ENCODE results near the gene A1CF. TPM values are rescaled to one million over a fixed set of nuclear protein-coding genes. Genes with fewer than 3 reads are reported as not detected.
"Not testable (repeated sequence)": the region's sequence is repeated elsewhere in the genome, so short reads cannot be mapped to it uniquely, and the experiment has no call there.

A1CF gene
- not detected for total RNA-seq (ENCODE audit: unreplicated experiment)
- long read RNA-seq: 0 reads

- H3K9me3 Mint-ChIP-seq (ENCODE audit: unreplicated experiment): no peaks in the 10 kb centered on the region
- no peaks in the 10 kb centered on the region for H3K4me1 Mint-ChIP-seq (ENCODE audit: unreplicated experiment)
- TF ChIP-seq CTCF (IDR thresholded peaks at IDR 0.05; ENCODE audit: unreplicated experiment): no peak
- no peaks in the 10 kb centered on the region for H3K36me3 Mint-ChIP-seq (ENCODE audit: low read depth, unreplicated experiment)
- H3K27me3 Mint-ChIP-seq (ENCODE audit: unreplicated experiment): peaks cover 2% of the 10 kb centered on the region
- H3K4me3 Mint-ChIP-seq (ENCODE audit: unreplicated experiment): no peak within 1 kb of the TSS
- no peak within 1 kb of the TSS for H3K27ac Mint-ChIP-seq (ENCODE audit: unreplicated experiment)
- no peak for DNase-seq (ENCODE audit: low spot score)
Measured at GRCh38 chr10:50885097-50885859, at the start of gene A1CF. Gene A1CF, minus strand, starts transcription at chr10:50885627. Its CDS starts 25,687 bp downstream, at chr10:50859940.

- no peak for TF ChIP-seq CTCF (IDR thresholded peaks at IDR 0.05; ENCODE audit: unreplicated experiment)
- no peak overlapping the region for H3K4me3 Mint-ChIP-seq (ENCODE audit: unreplicated experiment)
- no peaks in the 10 kb centered on the region for H3K9me3 Mint-ChIP-seq (ENCODE audit: unreplicated experiment)
- no peaks in the 10 kb centered on the region for H3K27me3 Mint-ChIP-seq (ENCODE audit: unreplicated experiment)
- no peak overlapping the region for H3K27ac Mint-ChIP-seq (ENCODE audit: unreplicated experiment)
- H3K4me1 Mint-ChIP-seq (ENCODE audit: unreplicated experiment): no peaks in the 10 kb centered on the region
- DNase-seq (ENCODE audit: low spot score): no peak
- H3K36me3 Mint-ChIP-seq (ENCODE audit: low read depth, unreplicated experiment): no peaks in the 10 kb centered on the region
Measured at GRCh38 chr10:50931948-50932431, 46.6 kb upstream of the A1CF start.

- H3K4me3 Mint-ChIP-seq (ENCODE audit: unreplicated experiment): no peak overlapping the region
- no peak for TF ChIP-seq CTCF (IDR thresholded peaks at IDR 0.05; ENCODE audit: unreplicated experiment)
- H3K4me1 Mint-ChIP-seq (ENCODE audit: unreplicated experiment): no peaks in the 10 kb centered on the region
- no peaks in the 10 kb centered on the region for H3K27me3 Mint-ChIP-seq (ENCODE audit: unreplicated experiment)
- H3K36me3 Mint-ChIP-seq (ENCODE audit: low read depth, unreplicated experiment): no peaks in the 10 kb centered on the region
- H3K27ac Mint-ChIP-seq (ENCODE audit: unreplicated experiment): no peak overlapping the region
- H3K9me3 Mint-ChIP-seq (ENCODE audit: unreplicated experiment): no peaks in the 10 kb centered on the region
- DNase-seq (ENCODE audit: low spot score): no peak
Measured at GRCh38 chr10:50929670-50930069, 44.2 kb upstream of the A1CF start.

- Mint-ChIP-seq H3K4me1 (ENCODE audit: unreplicated experiment) (no peaks in the 10 kb centered on the region), H3K9me3 (ENCODE audit: unreplicated experiment) (peaks cover 5% of the 10 kb centered on the region), H3K4me3 (ENCODE audit: unreplicated experiment) (no peak overlapping the region), H3K36me3 (ENCODE audit: low read depth, unreplicated experiment) (no peaks in the 10 kb centered on the region), H3K27me3 (ENCODE audit: unreplicated experiment) (no peaks in the 10 kb centered on the region), H3K27ac (ENCODE audit: unreplicated experiment) (no peak overlapping the region)
- no peak for TF ChIP-seq CTCF (IDR thresholded peaks at IDR 0.05; ENCODE audit: unreplicated experiment)
- DNase-seq (ENCODE audit: low spot score): no peak
Measured at GRCh38 chr10:50928190-50928552, 42.7 kb upstream of the A1CF start.

GRCh38 chr10:50927522-50928189 is 42.2 kb upstream of the A1CF start:
- H3K27me3 Mint-ChIP-seq (ENCODE audit: unreplicated experiment): peaks cover under 1% of the 10 kb centered on the region
- no peak overlapping the region for H3K4me3 Mint-ChIP-seq (ENCODE audit: unreplicated experiment)
- H3K9me3 Mint-ChIP-seq (ENCODE audit: unreplicated experiment): peaks cover 5% of the 10 kb centered on the region
- no peaks in the 10 kb centered on the region for H3K4me1 Mint-ChIP-seq (ENCODE audit: unreplicated experiment)
- no peak for DNase-seq (ENCODE audit: low spot score)
- no peak for TF ChIP-seq CTCF (IDR thresholded peaks at IDR 0.05; ENCODE audit: unreplicated experiment)
- no peaks in the 10 kb centered on the region for H3K36me3 Mint-ChIP-seq (ENCODE audit: low read depth, unreplicated experiment)
- H3K27ac Mint-ChIP-seq (ENCODE audit: unreplicated experiment): no peak overlapping the region

GRCh38 chr10:50923471-50923870 is 38.0 kb upstream of the A1CF start:
- not testable (repeated sequence) for DNase-seq (ENCODE audit: low spot score); H3K4me3 Mint-ChIP-seq (ENCODE audit: unreplicated experiment); H3K27ac Mint-ChIP-seq (ENCODE audit: unreplicated experiment); H3K36me3 Mint-ChIP-seq (ENCODE audit: low read depth, unreplicated experiment); H3K4me1 Mint-ChIP-seq (ENCODE audit: unreplicated experiment); H3K27me3 Mint-ChIP-seq (ENCODE audit: unreplicated experiment)
- H3K9me3 Mint-ChIP-seq (ENCODE audit: unreplicated experiment): peaks cover 15% of the 10 kb centered on the region

All from endothelial cell (in vitro differentiated cells).